ENCODE results near the gene TBX15.

GRCh38 chr1:118974661-118975060, 13.5 kb downstream of the TBX15 start:
- TF ChIP-seq CTCF (IDR thresholded peaks at IDR 0.05) (no peak), POLR2A (IDR thresholded peaks at IDR 0.05) (no peak)

All from thyroid gland (tissue), 4 donors.